ENCODE measurements around the gene UBE2J2. TPM values are rescaled to one million over a fixed set of nuclear protein-coding genes. Genes with fewer than 3 reads are reported as not detected.

Gene UBE2J2
- total and polyA plus RNA-seq, 3 donors from 2014 or later, result 133 to 203 (median 139) TPM

DNA sequence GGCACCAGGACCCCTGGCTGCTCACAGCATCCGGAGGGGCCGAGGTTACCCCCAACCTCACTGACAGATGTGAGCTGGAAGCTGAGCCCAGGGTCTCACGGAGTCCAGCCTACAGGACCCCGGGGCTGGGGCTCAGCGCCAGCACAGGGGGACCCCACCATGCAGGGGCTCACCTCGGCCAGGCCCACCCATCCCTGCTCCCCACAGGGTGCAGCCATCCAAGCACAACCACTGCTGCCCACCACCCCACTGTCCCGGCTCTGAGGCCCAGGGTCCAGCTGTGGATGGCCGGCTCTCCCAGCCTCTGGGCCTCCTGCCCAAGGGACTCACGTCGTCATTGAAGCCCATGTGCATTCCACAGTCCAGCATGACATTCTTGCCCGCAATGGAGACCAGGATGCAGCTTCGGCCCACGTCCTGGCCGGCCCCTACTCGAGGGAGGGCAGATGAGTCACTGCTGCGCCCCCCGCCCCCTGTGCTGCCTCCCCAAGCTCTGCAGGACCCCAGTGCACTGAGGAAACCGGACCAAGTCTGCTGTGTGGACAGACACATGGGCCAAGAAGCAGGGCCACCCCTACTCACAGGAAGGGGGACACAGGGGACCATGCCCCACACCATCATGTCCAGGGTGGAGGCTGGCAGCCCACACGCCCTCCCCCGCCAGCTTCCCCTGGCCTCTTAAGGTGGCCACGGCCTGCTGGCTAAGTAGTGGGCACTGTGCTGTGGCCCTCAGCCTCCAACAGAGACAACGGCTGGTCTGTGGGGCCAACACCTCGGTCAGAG, 47.2 kb upstream of the UBE2J2 start:
- Histone ChIP-seq H3K27me3 (no peaks in the 10 kb centered on the region), H3K4me1 (peaks cover 30% of the 10 kb centered on the region), H3K27ac (no peak overlapping the region), H3K36me3 (ENCODE audit: low read depth, missing control alignments) (no peaks in the 10 kb centered on the region), H3K9me3 (no peaks in the 10 kb centered on the region), H3K4me3 (no peak overlapping the region)
- TF ChIP-seq, protein P1, sequence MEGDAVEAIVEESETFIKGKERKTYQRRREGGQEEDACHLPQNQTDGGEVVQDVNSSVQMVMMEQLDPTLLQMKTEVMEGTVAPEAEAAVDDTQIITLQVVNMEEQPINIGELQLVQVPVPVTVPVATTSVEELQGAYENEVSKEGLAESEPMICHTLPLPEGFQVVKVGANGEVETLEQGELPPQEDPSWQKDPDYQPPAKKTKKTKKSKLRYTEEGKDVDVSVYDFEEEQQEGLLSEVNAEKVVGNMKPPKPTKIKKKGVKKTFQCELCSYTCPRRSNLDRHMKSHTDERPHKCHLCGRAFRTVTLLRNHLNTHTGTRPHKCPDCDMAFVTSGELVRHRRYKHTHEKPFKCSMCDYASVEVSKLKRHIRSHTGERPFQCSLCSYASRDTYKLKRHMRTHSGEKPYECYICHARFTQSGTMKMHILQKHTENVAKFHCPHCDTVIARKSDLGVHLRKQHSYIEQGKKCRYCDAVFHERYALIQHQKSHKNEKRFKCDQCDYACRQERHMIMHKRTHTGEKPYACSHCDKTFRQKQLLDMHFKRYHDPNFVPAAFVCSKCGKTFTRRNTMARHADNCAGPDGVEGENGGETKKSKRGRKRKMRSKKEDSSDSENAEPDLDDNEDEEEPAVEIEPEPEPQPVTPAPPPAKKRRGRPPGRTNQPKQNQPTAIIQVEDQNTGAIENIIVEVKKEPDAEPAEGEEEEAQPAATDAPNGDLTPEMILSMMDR (IDR thresholded peaks at IDR 0.05), result no peak
- no peak for TF ChIP-seq POLR2A (IDR thresholded peaks at IDR 0.05)
- DNase-seq, result no peak
- 74 to 100% methylated on average over 1 to 15 of the region's 23 CpGs for WGBS, 2 donors
- intact Hi-C loops (cut with DNase I; ENCODE audit: low total_unique reads), result no loop called here

GRCh38 chr1:1319646-1319941, 45.9 kb upstream of the UBE2J2 start:
- Histone ChIP-seq H3K27me3 (no peaks in the 10 kb centered on the region), H3K4me3 (no peak overlapping the region), H3K36me3 (ENCODE audit: low read depth, missing control alignments) (no peaks in the 10 kb centered on the region), H3K27ac (peak overlapping the region in 1 of 2 donors; percentile 4), H3K4me1 (peaks cover 21% of the 10 kb centered on the region), H3K9me3 (no peaks in the 10 kb centered on the region)
- DNase-seq, result no peak
- no peak for TF ChIP-seq POLR2A (IDR thresholded peaks at IDR 0.05)
- TF ChIP-seq, protein P1 (IDR thresholded peaks at IDR 0.05), result no peak
- intact Hi-C loops (cut with DNase I; ENCODE audit: low total_unique reads), result no loop called here
- 91 to 92% methylated on average over 12 to 13 of the region's 13 CpGs for WGBS, 2 donors

DNA sequence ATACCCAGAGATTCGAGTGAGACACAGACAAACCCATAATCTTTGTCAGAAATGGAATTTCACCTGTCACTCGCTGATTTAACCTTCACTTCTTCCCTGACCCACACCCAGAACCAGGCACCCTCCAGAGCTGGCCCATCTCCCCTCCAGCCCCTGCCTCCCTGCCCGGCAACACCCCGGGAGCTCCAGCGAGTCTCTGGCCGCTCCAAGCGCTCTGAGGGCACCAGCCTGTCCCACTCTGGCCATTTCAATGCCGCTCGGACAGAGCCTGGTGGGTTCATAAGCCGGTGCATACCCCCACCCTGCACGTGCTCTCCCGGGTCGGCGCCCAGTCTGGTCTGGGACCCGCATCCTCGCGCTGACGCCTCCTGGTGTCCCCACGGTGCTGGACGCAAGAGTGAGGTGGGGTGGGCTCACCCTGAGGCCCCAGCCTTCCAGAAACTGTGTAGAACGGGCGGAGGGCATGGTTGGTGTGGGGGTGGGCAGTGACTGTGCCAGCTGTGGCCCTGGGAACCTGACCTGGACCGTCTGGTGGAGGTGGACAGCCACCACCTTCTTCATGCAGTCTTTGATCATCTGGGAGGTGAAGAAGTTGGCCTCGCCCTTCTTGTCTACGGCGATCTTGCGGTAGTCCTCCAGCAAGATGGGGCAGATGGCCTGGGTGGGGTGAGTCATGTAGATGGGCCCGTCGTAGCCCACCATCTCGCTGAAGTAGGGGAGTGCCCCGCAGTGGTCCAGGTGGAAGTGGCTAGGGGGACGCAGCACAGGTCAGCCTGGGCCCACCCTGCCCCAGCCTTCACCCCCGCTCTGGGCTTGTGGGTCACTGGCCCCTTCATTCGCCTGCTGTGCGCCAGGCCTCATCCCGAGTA, 45.4 kb upstream of the UBE2J2 start:
- Histone ChIP-seq H3K27ac (peak overlapping the region in 1 of 2 donors; percentile 4), H3K4me1 (peaks cover 21% of the 10 kb centered on the region)

GRCh38 chr1:1318131-1318652, 44.5 kb upstream of the UBE2J2 start:
- Histone ChIP-seq H3K27ac (peak overlapping the region in 1 of 2 donors; percentile 37), H3K9me3 (no peaks in the 10 kb centered on the region), H3K36me3 (ENCODE audit: low read depth, missing control alignments) (no peaks in the 10 kb centered on the region), H3K4me3 (no peak overlapping the region), H3K4me1 (peaks cover 18% of the 10 kb centered on the region), H3K27me3 (no peaks in the 10 kb centered on the region)
- WGBS, 2 donors, result 55 to 64% methylated on average over 9 of the region's 9 CpGs
- TF ChIP-seq, protein P1 (IDR thresholded peaks at IDR 0.05), result no peak
- no peak for TF ChIP-seq POLR2A (IDR thresholded peaks at IDR 0.05)
- intact Hi-C loops (cut with DNase I; ENCODE audit: low total_unique reads), result no loop called here
- peak; percentile 91 for DNase-seq

More for the DNA sequence above, 45.4 kb upstream of the UBE2J2 start:
- intact Hi-C loops (cut with DNase I; ENCODE audit: low total_unique reads), result no loop called here
- WGBS, 2 donors, result 88 to 91% methylated on average over 20 to 36 of the region's 36 CpGs
- TF ChIP-seq, protein P1 (IDR thresholded peaks at IDR 0.05), result no peak
- no peak for TF ChIP-seq POLR2A (IDR thresholded peaks at IDR 0.05)
- H3K9me3 ChIP-seq, result no peaks in the 10 kb centered on the region
- no peaks in the 10 kb centered on the region for H3K27me3 ChIP-seq
- no peaks in the 10 kb centered on the region for H3K36me3 ChIP-seq (ENCODE audit: low read depth, missing control alignments)
- DNase-seq, result no peak
- no peak overlapping the region for H3K4me3 ChIP-seq

Data from testis (tissue), 3 donors.